ENCODE data around the gene RYR3. TPM values are rescaled to one million over a fixed set of nuclear protein-coding genes. Genes with fewer than 3 reads are reported as not detected.

RYR3 gene
- total RNA-seq, 1 donor from 2014 or later = not detected

GRCh38 chr15:33664947-33665346 lies 354.2 kb downstream of the RYR3 start:
- no peak for DNase-seq

DNA sequence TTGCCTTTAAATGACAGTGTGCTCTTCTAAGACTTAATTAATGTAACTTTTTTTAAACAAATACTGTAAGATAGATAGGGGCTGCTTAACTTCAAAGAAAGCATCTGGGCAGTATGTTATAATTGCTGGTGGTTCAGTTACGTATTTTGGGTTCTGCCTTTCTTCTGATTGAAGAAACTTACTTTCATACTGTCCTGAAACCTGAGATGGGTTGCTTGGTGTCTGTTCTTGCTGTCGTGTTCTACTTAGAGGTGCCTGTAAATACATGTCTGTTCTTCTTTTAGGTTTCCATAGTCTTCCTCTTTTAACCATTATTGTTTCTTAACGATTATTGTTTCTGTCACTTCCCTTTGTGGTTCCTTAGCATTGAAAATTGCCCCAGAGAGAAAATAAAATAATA lies 359.8 kb downstream of the RYR3 start:
- DNase-seq = no peak

GRCh38 chr15:33671456-33671855 lies 360.7 kb downstream of the RYR3 start:
- DNase-seq = no peak

DNA sequence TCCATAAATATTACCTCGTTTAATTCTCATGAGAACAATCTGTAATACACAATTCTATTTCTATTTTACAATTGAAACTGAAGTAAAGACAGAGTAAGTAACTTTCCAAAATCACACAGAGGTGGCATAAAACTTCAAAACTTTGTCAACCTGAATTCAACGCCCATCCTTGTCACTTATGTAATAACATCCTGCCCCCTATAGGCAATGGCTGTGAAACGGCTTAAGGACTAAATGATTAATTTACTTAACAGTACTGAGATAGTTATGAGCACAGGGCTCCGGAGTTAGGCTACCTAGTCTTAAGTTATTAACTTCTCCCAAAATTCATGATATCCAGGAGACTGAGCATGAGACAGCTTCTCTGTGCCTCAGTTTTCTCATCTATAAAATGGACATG lies 364.5 kb downstream of the RYR3 start:
- peak; percentile 49 for DNase-seq

DNA sequence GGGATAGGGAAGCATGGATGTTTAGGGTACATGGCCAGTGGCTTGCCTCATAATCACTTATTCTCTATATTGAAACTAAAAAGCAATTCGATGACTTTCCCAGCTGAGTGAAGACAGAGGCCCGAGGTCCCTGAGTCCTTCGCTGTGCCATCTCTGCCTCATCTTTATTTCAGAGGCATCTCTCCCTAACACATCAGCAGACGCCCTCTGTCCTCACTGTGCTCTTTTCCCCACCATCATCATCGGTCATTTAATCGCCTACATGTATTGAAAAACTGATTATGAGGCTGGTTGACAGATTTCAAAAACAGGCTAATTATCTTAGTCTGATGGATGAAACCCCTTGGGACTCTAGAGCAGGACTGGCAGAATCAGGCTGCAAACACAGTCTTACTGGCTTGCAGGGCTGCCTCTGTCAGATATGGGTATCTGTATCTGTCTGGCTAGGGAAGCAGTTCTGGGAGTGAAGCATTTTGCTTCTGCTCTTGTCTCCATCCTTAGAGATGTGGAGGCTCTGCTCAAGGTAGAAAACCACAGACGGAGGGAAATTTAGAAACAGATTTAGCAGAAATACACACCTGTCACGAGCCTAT lies 366.6 kb downstream of the RYR3 start:
- DNase-seq = no peak

DNA sequence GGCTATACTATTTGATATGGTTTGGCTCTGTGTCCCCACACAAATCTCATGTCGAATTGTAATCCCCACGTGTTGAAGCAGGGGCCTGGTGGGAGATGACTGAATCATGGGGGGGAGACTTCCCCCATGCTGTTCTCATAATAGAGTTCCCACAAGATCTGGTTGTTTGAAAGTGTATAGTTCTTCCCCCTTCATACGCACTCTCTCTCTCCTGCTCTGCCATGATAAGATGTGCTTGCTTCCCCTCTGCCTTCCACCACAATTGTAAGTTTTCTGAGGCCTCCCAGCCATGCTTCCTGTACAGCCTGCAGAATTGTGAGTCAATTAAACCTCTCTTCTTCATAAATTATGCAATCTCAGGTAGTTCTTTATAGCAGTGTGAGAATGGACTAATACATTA lies 367.4 kb downstream of the RYR3 start:
- no peak for DNase-seq

DNA sequence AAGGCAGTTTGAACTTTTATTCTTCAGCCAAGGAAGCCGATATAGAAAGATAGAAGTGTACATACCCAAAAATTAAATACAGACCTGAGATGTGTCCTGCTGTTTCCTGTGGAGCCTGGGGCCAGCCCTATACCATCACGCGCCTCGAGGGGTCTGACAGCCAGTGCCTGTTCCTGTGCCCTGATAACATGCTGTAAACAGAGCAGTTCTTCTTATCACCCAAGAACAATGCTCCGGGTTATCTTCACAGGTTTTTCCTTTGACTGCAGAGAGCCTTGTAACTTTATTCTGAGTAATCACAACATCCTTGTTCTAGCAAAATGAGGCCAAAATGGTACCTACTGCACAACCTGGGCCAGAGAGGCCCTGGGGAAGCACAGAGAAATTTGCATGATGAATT lies 367.8 kb downstream of the RYR3 start:
- DNase-seq = no peak

- no peak for DNase-seq
These were observed 368.3 kb downstream of the RYR3 start for GRCh38 chr15:33679061-33679460.

- no peak for DNase-seq
These were observed 369.6 kb downstream of the RYR3 start for GRCh38 chr15:33680336-33680735.

DNA sequence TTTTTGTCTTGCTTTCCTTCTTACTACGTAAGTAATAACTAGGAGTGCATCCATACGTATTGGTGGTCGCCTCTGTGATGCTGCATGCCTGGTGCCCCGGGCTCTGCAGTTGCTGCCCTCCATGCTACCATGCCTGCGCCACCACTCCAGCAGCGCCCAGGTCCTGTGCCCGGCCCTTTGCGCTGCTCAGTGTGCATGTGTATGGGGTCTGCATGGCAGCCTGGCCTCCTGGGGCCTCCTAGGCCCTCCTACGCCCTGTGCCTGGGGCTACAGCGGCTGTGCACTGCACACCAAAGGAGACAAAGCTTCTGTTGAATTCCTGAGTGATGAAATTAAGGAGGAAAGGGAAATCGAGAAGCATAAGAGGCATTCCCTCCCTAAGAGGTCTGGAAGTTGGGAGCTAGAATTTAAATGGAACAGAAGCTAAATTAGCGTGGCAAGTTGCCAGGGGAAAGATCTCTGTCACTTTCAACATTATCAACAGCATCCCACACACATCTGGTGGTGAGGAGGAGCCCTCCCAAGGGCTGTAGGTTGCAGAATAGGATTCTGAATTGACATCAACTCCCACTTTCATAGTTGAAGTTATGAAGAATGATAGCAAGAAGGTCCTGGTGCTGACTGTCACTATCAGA lies 382.5 kb downstream of the RYR3 start:
- DNase-seq = no peak

DNA sequence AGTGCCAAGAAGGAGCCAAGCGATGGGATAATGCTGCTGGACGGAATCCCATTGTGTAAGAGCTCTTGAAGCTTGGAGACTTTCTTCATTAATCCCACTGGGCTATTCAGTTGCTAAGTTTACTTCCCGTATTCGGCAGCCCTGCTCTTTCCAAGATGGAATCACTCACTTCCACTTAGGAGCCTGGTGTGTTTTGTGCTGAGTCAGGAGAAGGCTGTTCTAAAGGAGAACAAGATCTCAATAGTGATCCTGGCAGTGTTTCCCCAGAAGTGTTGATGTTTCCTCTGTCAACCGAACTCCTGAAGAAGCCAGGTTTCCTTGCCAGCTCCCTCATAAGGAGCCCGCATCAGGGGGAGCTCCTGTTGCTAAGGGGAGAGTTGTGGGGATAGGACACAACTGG lies 387.4 kb downstream of the RYR3 start:
- no peak for DNase-seq

DNA sequence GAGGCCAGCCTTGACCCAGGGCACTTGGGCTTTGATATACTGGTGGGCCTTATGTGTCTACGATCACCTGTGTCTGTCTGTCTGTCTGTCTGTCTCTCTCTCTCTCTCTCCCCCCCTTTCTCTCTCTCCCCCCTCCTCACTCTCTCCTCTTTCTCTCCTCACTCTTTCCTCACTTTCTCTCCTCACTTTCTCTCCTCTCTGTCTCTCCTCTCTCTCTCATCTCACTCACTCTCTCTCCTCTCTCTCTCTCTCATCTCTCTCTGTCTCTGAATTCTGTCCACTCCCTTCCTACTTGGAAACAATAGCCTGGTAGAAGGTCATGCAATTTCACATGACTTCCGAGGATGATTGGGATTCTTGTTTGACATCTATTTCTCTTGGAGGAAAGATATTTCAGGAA lies 388.4 kb downstream of the RYR3 start:
- no peak for DNase-seq

GRCh38 chr15:33699691-33700447 lies 389.1 kb downstream of the RYR3 start:
- DNase-seq = peak; percentile 28

DNA sequence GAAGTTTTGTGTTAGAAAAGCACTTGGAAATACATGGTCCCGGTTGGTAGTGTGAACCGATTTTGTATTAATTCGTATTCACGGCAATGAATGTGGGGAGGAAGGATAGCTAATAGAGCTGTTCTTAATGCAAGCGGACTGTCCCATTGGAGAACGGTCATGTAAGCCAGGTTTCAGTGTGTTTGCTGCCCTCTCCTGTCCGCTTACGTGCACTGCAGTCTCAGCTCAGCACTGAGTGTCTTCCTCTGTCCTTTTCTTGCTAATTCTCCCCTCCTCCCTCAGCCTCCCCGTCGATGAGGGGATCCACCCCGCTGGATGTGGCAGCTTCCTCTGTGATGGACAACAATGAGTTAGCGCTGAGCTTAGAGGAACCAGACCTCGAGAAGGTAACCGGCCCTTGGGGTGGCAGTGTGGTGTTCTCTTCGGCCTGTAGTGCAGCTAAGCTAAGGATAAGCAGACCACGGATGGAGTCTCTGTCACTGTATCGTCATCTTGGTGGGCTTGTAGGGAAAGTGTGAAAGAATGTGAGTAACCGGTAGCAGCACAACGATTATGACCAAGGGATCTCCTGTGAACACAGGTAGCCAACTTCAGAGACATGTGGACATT lies 390.0 kb downstream of the RYR3 start:
- peak; percentile 92 for DNase-seq

DNA sequence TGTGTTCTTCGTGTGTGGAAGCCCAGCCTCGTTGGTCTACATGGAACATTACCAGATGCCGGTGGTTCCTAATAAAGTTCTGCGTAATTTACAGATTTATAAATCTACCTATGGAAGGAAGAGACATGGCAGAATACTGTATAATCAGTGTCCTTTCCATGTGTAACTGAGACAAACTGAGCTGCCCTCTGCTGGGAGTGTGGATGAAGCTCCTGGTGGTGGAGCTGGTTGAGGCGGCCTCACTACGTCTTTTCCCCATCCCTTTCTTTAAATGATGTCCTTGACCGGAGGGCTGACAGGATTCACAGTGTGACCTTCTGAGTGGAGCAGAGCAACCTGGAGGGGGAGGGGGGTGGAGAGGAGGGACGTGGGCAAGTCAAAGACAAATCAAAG lies 390.5 kb downstream of the RYR3 start:
- DNase-seq = no peak

- DNase-seq = no peak
These were observed 395.4 kb downstream of the RYR3 start for GRCh38 chr15:33706173-33706572.

GRCh38 chr15:33710748-33711147 lies 400.0 kb downstream of the RYR3 start:
- DNase-seq = no peak

DNA sequence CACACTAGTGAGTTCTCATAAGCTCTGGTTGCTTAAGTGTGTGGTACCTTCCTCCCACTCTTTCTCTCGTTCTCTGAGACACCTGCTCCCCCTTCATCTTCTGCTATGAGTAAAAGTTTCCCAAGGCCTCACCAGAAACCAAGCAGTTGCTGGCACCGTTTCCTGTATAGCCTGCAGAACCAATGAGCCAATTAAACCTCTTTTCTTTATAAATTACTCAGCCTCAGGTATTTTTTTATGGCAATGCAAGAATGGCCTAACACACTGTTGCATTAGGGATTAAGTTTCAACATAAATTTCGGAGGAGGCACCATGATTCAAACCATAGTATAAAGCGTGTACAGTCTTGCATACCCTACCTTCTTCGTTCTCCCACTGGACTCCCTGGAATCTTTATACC lies 405.3 kb downstream of the RYR3 start:
- DNase-seq = no peak

GRCh38 chr15:33720952-33721351 lies 410.2 kb downstream of the RYR3 start:
- DNase-seq = peak; percentile 96

GRCh38 chr15:33722005-33722672 lies 411.4 kb downstream of the RYR3 start:
- peak; percentile 94 for DNase-seq

DNA sequence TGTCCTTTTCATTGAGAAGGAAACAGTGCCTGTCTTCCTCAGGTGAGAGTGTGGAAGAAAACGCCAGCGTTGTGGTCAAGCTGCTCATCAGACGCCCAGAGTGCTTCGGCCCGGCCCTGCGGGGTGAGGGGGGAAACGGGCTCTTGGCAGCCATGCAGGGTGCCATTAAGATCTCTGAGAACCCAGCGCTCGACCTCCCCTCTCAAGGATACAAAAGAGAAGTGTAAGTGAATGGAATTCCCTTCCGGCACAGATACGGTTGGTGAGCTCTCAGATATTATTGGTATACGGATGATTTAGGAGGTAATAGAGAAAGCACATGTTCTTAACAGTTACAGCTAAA lies 411.9 kb downstream of the RYR3 start:
- no peak for DNase-seq

DNA sequence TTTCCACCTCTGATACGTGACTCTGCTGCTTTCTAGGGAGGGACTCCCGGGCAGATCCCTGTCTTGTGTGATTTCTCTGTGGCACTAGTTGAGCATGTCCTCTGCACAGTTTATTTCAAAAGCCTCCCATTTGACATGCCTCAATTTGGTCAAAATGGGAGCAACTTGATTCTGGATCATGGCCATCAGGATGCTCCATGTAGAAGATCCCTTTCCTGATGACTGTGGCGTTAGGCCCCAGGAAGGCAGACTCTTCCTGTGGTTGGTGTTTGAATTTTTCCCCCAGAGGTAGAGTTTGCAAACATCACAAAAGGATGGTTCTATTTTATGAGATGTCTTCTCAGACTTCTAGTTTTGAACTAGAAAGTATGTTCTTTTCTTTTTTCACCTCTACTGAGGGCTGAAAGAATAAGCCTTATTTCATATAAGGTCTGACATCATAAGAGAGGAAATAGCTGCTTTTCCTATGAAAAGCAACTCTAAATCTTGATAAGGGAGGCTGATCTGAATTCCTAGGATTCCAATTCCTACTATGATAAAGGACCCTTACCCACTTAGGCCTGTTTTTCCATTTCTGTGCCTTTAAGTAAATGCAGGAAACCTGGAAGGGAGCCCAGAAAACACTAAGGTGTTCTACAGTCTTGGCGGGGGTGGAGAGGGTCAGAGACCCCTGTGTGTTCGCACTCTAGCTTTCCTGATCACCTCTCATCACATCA lies 413.7 kb downstream of the RYR3 start:
- peak; percentile 77 for DNase-seq

GRCh38 chr15:33729653-33730052 lies 418.9 kb downstream of the RYR3 start:
- peak; percentile 61 for DNase-seq
